NCI-H524 treated with DMSO at 0.1 percent for 48 hours (cell line): ENCODE measurements around the gene MRTFA.

ENCODE experiments used
- DNase-seq: peaks from one replicate; lab custom pipeline; 2025; lab: John Stamatoyannopoulos, UW

MRTFA gene

DNA sequence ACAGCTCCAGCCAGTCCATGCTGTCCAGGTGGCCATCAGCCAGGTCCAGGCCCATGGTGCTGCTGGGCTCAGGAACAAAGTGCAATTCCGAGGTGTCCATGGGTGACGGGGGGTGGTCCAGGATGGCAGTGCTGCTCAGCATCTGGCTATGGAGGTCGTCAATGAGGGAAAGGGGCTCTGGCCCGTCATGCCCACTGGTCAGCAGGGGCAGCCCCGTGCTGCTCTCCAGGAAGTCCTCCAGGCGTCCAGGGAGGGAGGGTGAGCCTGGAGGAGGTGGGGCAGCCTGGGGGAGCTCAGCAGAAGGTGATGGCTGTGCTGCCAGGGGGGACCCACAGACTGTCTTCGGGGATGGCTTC is 225.0 kb downstream of the MRTFA start:
- DNase-seq: no peak

DNA sequence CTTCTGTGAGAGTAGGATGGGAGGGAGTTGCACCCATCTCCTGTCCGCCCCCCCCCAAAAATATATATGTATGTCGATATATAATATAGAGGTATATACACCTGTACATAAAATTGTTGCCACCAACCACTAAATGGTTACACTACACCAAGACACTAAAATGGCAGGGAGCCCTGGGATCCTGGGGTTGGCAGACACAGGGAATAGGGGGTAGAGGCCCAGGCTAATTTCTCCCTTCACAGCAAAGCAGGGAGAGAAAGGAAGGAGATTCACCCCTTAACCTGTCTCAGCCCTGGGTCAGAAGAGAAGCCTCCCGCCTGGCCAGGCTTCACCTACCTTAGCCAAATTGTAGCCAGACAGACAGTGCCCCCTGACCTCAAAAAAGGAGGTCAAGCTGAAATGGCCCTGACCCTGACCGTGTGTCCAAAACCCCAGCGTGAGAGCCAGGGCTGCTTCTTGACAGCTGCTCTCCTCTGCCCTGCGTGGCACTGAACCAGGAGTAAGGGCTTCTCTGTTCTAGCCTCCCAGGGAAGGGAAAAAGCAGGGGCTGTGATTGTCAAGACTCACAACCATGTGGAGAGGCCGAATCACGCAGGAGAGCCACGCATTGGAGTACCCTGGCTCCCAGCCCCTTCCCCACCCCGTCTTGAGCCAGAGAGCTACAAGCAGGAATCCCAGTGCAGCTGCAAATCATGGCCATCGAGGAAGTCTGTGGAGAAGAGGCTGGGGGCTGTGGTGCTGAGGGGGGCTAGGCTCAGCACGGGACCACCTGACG is 225.6 kb downstream of the MRTFA start:
- no peak for DNase-seq

DNA sequence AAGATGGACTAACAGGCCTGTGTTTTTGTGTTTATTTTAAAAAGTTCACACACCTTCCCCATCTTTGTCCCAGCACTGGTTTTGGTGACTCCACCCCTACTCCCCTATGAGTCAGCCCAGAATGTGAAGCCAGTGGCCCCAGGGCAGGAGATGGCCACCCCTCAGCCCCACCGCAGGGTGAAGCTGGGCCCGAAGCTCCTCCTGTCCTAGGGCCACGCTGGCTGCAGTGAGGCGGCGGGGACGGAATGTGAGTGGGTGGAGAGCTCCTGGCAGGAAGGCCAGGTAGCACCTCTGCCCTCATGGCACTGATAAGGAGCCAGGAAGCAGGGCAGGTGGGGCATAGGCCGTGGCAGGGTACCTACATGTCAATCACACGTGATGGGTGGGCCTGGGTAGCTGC is 226.2 kb downstream of the MRTFA start:
- DNase-seq: no peak

DNA sequence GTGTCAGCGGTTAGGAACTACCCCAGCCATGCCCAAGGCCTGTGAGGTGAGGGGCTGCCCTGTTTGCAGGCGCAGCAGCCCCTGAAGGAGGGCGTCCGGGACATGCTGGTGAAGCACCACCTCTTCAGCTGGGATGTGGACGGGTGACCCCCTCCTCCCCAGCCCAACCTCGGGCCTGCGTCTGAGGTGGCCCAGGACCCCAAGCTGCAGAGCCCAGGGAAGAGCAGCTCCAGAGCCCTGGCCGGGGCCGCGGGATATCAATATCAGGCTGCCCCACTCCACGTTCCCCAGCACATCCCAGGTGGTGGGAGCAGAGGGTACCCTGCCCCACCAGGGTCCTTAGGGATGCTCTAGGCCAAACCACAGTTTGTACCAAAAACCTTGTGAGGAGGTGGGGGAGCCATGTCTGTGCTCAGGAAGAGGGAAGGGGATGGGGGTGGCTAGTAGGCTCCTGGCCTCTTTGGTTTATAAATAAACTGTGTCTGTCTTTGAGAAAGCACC is 226.9 kb downstream of the MRTFA start:
- no peak for DNase-seq

DNA sequence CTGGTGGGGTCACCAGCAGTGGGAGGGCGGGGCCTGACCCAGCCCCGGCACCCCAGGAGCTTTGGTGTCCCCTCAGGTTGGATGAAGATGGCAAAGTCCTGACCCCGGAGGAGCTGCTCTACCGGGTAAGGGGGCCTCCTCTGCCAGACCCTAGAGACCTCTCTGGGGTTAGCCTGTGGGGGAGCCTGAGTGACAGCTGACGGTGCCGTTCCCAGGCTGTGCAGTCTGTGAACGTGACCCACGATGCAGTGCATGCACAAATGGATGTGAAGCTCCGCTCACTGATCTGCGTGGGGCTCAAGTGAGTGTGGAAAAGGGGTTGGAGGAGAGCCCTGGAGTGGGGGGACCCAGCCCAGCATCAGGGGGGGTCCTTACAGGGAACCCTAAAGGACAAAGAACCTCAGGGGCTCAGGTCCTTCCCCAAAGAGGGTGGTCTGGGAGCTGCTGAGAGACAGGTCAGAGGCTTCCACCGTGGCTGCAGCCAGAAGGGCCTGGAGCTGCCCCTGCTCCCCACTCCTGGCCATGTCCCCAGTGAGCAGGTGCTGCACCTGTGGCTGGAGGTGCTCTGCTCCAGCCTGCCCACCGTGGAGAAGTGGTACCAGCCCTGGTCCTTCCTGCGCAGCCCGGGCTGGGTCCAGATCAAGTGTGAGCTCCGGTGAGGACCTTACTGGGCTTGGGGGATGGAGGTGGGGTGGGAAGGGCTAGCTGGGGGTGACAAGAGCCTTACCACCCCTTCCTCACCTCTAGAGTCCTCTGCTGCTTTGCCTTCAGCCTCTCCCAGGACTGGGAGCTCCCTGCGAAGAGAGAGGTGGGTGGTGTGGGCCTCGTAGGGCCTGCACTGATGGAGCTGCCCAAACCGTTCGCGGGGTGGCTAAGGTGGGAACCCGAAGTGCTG is 227.6 kb downstream of the MRTFA start:
- DNase-seq: no peak

DNA sequence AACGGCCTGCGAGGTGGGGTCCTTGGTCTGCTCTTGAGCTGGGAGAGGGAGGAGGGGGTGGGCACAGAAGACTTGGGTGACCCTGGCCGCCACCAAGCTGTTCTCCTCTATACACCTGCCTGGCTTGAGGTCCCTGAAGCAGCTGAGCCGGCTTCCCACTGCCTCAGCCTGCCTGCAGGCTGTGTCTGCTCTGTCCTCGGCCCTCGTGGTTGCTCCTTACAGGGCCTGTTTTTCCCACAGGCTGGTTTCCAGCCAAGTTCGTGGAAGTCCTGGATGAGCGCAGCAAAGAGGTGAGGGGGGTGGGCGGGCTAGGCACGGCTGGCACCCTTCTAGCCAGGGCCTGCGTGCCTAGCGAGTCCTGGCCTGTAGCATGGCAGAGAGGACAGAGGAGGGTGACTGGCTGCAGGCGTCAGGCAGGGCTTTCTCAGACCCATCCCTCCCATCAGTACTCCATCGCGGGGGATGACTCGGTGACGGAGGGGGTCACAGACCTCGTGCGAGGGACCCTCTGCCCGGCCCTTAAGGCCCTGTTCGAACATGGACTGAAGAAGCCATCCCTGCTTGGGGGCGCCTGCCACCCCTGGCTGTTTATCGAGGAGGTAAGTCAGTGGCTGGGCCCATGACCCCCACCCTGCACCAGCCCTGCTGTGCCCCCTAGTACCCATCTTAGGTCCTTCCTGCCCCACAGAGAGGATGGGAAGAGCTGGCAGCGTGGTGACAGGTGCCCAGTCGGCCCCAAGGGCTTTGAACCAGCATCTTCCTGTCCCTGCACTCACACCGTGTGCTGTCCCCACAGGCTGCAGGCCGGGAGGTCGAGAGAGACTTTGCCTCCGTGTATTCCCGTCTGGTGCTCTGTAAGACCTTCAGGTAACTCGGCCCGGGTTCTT is 228.4 kb downstream of the MRTFA start:
- DNase-seq: no peak

DNA sequence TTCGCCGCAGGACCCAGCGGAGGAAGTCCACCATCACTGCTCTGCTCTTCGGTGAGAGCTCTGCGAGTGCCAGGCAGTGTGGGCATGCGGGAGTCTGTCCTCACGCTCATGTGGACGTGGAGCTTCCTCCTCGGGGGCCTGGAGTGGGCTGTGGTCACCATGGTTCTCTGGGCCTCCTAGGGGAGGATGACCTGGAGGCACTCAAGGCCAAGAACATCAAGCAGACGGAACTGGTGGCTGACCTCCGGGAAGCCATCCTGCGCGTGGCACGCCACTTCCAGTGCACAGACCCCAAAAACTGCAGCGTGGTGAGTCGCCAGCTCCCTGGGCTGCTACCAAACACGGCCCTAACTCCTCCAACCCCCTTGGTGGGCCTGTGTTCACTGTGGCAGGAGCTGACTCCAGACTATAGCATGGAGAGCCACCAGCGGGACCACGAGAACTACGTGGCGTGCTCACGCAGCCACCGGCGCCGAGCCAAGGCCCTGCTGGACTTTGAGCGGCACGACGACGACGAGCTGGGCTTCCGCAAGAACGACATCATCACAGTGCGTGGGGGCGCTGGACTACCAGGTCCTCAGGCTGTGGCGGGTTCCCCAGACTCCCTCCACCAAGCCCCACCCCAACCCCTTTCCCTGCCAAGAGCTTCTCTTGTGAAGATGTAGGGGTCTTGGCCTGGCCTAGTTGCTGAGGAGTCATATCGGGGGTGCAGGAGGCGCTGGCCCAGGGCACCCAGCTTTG is 229.3 kb downstream of the MRTFA start:
- no peak for DNase-seq

DNA sequence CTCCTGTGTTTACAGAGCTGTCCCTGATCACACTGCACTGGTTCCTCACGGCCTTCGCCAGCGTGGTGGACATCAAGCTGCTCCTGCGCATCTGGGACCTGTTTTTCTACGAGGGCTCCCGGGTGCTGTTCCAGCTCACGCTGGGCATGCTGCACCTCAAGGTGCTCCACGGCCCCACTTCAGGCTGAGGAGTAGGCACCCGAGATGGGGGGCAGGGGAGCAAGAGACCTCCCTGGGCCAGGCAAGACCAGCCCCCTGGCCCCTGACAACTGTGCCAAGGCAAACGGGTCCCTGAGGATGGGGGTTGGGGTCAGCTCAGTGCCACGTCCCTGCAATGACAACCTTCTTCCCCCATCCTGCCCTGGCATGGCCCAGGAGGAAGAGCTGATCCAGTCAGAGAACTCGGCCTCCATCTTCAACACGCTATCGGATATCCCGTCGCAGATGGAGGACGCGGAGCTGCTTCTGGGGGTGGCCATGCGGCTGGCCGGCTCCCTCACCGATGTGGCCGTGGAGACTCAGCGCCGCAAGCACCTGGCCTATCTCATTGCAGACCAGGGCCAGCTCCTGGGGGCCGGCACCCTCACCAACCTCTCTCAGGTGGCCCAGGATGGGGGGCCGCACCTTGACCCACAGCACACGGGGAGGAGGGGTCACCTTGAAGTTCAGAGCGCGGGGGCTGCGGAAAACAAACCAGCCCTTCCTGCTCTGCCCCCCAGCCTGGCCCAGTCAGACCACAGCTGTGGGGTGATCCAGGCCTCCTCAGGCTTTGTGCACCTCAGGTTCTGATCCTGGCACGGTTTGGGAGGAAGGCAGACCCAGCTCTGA is 230.2 kb downstream of the MRTFA start:
- no peak for DNase-seq

DNA sequence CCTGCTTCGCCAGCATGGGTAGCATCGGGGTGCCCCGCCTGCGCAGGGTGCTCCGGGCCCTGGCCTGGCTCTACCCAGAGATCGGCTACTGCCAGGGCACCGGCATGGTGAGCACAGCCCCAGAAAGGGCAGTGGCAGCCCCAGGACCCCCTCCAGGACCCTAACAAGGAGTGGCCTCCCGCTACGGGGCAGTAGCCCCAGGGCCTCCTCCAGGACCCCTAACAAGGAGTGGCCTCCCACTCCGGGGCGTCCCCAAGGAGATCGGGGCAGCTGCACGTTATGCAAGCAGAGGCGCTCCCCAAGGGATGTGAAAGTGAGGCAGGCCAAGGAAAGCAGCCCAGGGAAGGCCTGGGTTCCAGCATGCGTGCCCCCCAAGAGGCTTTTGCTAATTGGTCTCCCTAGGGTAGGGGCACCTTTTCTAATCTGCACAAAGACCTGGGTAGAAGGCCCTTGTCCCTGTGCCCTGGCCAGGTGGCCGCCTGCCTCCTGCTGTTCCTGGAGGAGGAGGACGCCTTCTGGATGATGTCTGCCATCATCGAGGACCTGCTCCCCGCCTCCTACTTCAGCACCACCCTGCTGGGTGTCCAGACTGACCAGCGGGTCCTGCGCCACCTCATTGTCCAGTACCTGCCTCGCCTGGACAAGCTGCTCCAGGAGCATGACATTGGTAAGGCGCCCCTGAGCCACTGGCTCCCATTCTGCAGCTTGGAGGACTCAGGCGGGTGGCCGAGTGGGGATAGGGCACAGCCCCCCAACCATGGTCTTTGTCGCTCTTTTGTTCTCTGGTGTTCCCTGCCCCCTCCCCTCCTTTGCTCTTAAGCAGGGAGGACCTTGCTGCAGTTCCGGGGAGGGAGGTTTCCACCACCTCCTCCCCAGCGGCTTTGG is 231.1 kb downstream of the MRTFA start:
- DNase-seq: no peak

DNA sequence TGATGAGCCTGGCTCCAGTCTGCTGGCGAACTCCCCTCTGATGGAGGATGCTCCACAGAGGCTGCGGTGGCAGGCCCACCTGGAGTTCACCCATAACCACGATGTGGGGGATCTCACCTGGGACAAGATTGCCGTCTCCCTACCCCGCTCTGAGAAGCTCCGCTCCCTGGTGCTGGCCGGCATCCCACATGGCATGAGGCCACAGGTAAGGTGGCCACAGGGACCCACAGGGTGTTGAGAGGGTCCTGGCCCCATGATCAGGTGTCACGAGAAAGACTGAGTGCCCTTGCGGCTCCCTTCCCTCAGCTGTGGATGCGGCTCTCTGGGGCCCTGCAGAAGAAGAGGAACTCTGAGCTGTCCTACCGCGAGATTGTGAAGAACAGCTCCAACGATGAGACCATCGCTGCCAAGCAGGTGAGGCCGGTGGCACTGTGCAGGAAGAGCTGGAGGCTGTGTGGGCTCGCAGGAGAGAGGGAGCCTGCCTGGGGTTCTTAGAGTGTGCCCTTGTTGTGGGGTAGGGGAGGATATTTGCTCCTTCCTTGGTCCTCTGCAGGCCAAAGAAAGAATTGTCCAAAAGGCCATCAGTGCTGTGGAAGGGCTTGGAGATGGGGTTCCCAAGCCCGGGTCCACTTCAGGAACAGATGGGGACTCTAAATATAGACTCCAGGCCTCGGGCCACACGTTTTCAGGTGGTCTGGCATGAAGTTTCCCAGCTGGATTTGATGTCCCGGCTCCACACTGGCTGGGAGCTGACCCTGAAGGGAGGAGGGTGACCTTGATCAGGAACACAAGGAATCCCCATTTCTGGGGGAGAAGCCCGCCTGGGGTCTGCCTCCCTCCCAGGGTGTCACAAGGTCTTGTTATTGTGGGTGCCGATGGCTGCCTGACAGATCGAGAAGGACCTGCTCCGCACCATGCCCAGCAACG is 232.0 kb downstream of the MRTFA start:
- DNase-seq: no peak

DNA sequence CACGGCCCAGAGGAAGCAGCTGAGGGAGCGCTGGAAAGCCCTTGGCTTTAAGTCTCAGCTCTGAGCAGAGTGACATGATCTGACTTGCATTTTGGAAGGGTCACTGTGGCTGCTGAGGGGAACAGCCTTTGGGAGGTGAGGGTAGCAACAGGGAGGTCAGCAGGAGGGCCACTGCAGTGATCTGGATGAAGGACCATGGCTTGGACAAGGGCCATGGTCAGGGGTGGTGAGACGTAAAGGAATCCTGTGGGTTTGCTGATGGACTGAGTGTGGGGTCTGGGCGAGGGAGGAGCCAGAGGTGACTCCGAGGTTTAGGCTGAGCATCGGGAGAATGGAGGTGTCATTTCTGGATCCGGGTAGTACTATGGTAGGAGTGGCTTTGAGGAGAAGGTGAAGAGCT is 232.9 kb downstream of the MRTFA start:
- no peak for DNase-seq

DNA sequence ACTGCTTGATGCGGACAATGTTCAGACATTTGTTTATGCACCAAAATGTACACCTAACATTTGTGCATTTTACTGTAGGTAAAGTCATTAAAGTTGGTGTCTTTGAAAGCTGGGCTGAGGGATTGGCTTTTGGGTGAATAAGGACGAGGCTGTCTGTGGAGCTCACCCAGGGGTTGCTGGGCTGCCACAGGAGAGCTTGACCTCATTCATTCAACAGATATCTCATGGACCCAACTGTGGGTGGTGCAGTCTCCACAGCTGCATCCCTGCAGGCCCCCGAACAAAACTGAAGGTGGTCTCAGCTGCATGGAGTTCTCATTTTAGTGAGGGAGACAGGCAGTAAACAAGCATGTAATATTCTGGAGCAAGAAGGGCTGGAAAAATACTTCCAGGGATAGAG is 233.4 kb downstream of the MRTFA start:
- no peak for DNase-seq

DNA sequence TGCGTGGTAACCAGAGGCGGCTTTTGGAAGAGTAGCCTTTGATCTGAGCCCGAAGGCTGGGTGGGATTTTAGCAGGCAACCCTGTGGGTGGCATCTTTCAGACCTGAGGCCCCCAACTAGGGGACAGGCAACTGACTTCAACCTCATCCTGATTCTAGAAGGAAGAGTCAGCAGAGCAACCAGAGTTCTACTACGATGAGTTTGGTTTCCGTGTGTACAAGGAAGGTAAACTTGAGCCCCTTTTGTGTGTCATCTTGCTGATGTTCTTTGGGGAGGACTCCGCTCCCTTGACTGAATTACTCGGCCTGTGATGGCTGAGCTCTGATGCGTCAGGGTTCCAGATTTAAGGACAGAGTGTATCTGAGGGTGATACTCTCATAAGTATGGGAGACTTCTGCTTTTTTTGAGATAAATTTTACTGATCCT is 234.5 kb downstream of the MRTFA start:
- DNase-seq: no peak

DNA sequence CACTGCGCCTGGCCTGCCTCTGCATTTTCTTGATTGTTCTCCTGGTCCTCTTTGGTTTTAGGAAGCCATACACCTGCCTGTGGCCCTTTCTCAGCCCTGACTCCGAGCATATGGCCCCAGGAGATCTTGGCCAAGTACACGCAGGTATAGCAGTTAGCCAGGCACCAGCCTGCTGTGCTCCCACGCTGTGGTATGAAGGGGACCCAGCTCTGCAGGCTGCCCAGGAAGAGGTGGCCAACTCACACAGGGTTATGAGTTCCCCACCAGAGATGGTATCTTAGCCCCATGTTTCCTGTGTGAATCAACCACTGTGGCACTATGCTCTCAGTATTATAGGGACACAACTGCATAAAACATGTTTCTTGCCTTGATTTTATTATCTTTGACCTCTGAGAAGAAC is 235.0 kb downstream of the MRTFA start:
- DNase-seq: no peak

DNA sequence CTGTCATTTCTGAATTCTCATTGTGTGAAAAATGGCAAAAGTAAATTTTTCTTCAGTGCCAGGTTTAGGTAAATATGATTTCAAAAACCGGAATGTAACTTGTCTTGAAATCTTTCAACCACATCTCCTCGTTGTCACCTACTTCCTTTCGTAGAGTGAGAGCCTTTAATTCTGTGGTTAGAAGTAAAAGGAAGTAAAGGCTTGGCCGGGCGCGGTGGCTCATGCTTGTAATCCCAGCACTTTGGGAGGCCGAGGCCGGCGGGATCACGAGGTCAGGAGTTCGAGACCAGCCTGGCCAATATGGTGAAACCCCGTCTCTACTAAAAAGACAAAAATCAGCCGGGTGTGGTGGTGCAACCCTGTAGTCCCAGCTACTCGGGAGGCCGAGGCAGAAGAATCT is 236.4 kb downstream of the MRTFA start:
- no peak for DNase-seq

DNA sequence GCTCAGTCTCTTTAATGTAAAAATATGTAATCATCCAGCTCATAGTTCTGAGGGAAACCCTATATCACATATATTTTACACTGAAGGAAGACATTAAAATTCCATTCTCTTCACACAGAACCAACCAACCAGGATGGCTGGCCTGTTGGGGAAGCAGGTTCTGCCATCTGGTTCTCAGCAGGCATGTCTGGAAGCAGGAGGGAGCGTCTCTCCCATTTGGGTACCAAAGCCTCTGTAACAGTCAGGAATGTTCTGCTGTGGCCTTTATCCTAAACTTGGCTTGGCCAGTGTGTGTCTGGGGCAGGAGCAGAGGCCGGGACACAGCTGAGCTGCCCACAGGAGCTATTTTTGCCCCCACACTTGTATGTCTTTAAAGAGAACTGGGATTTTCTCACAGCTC is 236.9 kb downstream of the MRTFA start:
- no peak for DNase-seq

DNA sequence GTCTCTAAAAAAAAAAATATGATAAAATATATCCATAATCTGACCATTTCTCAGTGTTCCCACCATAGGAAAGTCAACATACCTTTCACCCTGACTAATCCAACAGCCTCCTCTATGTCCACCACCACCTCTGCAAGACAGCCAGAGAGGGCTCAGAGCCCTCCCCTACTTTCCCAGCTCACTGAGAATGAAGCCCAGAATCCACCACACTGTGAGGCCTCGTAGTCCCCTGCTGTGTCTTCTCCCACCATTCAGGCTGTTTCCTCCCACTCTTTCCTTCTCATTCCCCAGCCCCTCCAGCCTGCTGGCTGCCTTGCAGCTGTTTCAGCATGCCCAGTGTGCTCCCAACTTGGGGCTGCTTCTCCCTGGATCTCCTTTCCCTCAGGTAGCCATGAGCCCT is 239.1 kb downstream of the MRTFA start:
- DNase-seq: no peak

DNA sequence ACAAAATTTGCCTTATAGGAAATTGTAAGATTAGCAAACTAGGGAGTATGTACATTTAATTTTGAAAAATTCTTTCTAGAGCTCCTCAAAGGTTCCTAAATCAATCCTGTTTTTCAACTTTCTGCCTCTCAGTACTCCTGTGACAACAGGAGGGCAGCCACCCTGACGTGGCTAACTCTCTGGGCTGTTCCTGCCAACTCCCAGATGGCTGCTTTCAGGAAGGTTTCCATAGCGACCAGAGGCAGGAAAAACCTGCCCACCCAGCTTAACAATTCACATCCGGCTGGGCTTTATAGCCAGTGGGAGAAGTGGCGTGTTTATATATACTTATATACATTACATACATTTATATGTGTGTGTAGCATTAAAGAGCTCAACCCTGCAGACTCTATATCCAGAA is 239.6 kb downstream of the MRTFA start:
- DNase-seq: no peak

DNA sequence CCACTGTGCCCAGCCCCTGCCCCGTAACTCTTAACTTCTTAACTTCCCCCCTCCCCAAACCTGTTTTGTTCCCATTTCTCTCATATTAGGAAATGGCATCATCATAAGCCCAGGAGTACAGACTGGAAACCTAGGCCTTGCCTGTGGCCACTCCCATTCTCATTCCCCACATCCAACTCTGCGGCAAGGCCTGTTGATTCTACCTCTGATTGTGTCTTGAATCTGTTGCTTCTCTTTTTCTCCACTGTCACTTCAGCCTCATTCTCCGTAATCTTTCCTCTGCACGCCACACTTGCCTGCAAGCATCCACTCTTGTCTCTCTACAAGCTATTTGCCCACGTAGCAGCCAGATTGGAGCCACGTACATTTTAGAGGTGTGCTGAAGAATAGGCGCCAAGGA is 240.9 kb downstream of the MRTFA start:
- DNase-seq: no peak
